Activated B cell treated with CpG ODN at 0.5 μM for 24 hours (primary cell): ENCODE measurements around the gene SUFU. TPM values are rescaled to one million over a fixed set of nuclear protein-coding genes. Genes with fewer than 3 reads are reported as not detected.
"Not testable (repeated sequence)": the region's sequence is repeated elsewhere in the genome, so short reads cannot be mapped to it uniquely, and the experiment has no call there.

ENCODE experiments used
- ATAC-seq: fragments of 200-7000 bp; cut with Tn5 transposase; one replicate; pipeline ENCODE4 v1.10.0; 2021; ENCODE audit warnings: low read depth, mild to moderate bottlenecking, moderate library complexity
- CTCF ChIA-PET: fragments of 350-600 bp; sonication (Branson Sonifier 250); formaldehyde crosslinking; loops from one replicate; lab custom pipeline; 2021; ENCODE audit warnings: antibody characterized with exemption; lab: Charles Lee
- POLR2A ChIA-PET: fragments of 350-600 bp; sonication (Branson Sonifier 250); formaldehyde crosslinking; loops from one replicate; lab custom pipeline; 2021; ENCODE audit warnings: antibody characterized with exemption; lab: Charles Lee
- DNase-seq: peaks from one replicate; pipeline ENCODE4 v3.0.0; 2022
- H3K27ac Mint-ChIP-seq: one replicate; pipeline ENCODE4 v1.8.0; 2020; ENCODE audit warnings: mixed read lengths
- H3K27me3 Mint-ChIP-seq: one replicate; pipeline ENCODE4 v1.8.0; 2021; ENCODE audit warnings: mixed read lengths
- H3K36me3 Mint-ChIP-seq: one replicate; pipeline ENCODE4 v1.8.0; 2021; ENCODE audit warnings: low read depth, mixed read lengths
- H3K4me1 Mint-ChIP-seq: one replicate; pipeline ENCODE4 v1.8.0; 2021; ENCODE audit warnings: mixed read lengths
- H3K4me3 Mint-ChIP-seq: one replicate; pipeline ENCODE4 v1.8.0; 2020; ENCODE audit warnings: mild to moderate bottlenecking, mixed read lengths
- H3K9me3 Mint-ChIP-seq: one replicate; pipeline ENCODE4 v1.8.0; 2020; ENCODE audit warnings: mixed read lengths
- intact Hi-C: fragments of 100-400 bp; cut with micrococcal nuclease; formaldehyde crosslinking; loops from one replicate; pipeline ENCODE4 v1.15.1; 2024
- total RNA-seq: library from RNA; stranded (reverse); gene quantifications from 2 replicates; pipeline ENCODE4 v1.2.3, GENCODE V29; 2022
- TF ChIP-seq, protein P1 (sequence below): fragments of 200-600 bp; IDR thresholded peaks from one replicate; pipeline ENCODE4 v1.8.0; 2022; ENCODE audit warnings: antibody characterized with exemption, mild to moderate bottlenecking

Gene SUFU
- 5.7 and 7.4 TPM in 2 replicates for total RNA-seq

DNA sequence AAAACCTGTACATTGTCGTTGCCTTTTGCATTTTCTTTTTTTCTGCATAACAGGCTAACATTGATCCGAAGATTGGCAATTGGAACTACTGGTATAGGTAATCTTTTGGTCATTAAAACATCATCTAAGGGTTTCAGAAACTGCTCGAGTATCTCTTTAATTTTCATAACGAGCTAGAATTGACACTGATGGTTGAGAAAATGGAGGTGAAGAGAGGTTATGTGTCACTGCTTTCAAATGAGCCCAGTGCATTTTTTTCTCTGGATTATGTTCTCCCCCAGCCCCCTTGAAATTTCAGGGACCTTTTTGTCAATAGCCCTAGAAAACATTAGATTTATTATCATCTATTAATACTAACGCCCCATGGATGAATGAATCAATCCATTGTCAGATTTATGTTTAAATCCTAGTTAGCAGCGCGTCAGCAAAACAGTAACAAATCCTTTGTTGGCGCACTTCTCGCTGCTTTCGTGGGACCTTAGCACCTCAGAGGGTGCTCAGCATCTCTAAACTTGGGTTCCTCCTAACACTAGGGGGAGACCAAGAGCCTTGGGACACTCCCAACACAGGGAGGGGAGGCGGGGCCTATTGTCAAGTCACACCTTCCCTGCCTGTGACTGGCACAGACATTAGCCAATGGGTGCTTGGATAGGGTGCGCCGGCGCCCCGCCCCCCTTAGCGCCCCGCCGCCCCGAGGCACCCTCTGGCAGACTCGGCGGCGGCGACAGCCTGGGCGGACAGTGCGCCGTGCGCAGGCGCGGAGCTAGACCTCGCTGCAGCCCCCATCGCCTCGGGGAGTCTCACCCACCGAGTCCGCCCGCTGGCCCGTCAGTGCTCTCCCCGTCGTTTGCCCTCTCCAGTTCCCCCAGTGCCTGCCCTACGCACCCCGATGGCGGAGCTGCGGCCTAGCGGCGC lies at the start of gene SUFU:
SUFU (plus strand) TSS at position 709 of the 915 bp plus-strand sequence; CDS start at position 890, 181 bp downstream.
- Mint-ChIP-seq H3K4me3 (no peak within 1 kb of the TSS), H3K27me3 (no peaks in the 10 kb centered on the region), H3K36me3 (peaks cover 5% of the 10 kb centered on the region), H3K4me1 (peaks cover 23% of the 10 kb centered on the region), H3K27ac (peak within 1 kb of the TSS; percentile 68), H3K9me3 (no peaks in the 10 kb centered on the region)
- intact Hi-C loops: loop anchor here (1.0 to 10.0 kb wide), 15 partner anchors 9 to 1969 kb away; partner anchors contain the start of genes ARL3, BORCS7, BTRC and HIF1AN
- TF ChIP-seq, protein P1, sequence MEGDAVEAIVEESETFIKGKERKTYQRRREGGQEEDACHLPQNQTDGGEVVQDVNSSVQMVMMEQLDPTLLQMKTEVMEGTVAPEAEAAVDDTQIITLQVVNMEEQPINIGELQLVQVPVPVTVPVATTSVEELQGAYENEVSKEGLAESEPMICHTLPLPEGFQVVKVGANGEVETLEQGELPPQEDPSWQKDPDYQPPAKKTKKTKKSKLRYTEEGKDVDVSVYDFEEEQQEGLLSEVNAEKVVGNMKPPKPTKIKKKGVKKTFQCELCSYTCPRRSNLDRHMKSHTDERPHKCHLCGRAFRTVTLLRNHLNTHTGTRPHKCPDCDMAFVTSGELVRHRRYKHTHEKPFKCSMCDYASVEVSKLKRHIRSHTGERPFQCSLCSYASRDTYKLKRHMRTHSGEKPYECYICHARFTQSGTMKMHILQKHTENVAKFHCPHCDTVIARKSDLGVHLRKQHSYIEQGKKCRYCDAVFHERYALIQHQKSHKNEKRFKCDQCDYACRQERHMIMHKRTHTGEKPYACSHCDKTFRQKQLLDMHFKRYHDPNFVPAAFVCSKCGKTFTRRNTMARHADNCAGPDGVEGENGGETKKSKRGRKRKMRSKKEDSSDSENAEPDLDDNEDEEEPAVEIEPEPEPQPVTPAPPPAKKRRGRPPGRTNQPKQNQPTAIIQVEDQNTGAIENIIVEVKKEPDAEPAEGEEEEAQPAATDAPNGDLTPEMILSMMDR: no peak
- ChIA-PET POLR2A (interaction anchor here (0.5 to 3.4 kb wide), 18 partner anchors 8 to 351 kb away, joined by 3 to 29 read pairs (median 5); partner anchors contain the start of genes C10orf95, FBXL15, GBF1 and NFKB2), CTCF (interaction anchor here (0.6 to 4.0 kb wide), 8 partner anchors 8 to 334 kb away, joined by 3 to 47 read pairs (median 4); partner anchors contain the start of gene SFXN2)
- DNase-seq (peak; percentile 88), ATAC-seq (peak; percentile 74)

- H3K4me3 Mint-ChIP-seq, CTCF ChIA-PET, H3K27ac Mint-ChIP-seq: not testable (repeated sequence)
Observed at GRCh38 chr10:102454662-102455487, 48.9 kb upstream of the SUFU start.

DNA sequence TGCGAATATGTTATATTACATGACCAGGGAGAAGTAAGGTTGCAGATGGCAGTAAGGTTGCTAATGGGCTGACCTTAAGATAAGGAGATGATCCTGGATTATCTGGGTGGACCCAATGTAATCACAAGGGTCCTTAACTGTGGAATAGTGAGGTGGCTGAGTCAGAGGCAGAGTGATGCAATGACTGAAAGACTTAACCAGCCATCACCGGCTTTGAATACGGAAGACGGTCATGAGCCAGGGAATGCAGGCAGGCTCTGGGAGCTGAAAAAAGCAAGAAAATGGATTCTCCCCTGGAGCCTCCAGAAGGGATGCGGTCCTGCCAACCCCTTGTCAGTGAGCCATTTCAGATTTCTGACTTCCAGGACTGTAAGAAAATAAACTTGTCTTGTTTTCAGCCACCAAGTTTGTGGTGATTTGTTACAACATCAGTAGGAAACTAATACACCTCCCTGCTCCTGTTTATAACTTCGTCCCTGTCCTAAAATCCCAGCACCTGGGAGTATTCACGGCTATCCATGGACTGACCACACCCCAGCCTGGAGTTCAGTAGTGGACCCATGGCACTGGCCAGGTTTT lies 47.8 kb upstream of the SUFU start:
- H3K27ac Mint-ChIP-seq: no peak overlapping the region
- TF ChIP-seq, protein P1: no peak
- ChIA-PET POLR2A (no interaction called here), CTCF (no interaction called here)
- ATAC-seq (no peak), DNase-seq (no peak)
- intact Hi-C loops: no loop called here
- no peak overlapping the region for H3K4me3 Mint-ChIP-seq
- no peaks in the 10 kb centered on the region for H3K9me3 Mint-ChIP-seq
- H3K4me1 Mint-ChIP-seq: peaks cover 23% of the 10 kb centered on the region
- peaks cover 22% of the 10 kb centered on the region for H3K36me3 Mint-ChIP-seq
- no peaks in the 10 kb centered on the region for H3K27me3 Mint-ChIP-seq

More at GRCh38 chr10:102454662-102455487, 48.9 kb upstream of the SUFU start:
- DNase-seq, POLR2A ChIA-PET, intact Hi-C loops, H3K27me3 Mint-ChIP-seq, H3K9me3 Mint-ChIP-seq, ATAC-seq: not testable (repeated sequence)
- peaks cover 18% of the 10 kb centered on the region for H3K4me1 Mint-ChIP-seq
- peaks cover 22% of the 10 kb centered on the region for H3K36me3 Mint-ChIP-seq

DNA sequence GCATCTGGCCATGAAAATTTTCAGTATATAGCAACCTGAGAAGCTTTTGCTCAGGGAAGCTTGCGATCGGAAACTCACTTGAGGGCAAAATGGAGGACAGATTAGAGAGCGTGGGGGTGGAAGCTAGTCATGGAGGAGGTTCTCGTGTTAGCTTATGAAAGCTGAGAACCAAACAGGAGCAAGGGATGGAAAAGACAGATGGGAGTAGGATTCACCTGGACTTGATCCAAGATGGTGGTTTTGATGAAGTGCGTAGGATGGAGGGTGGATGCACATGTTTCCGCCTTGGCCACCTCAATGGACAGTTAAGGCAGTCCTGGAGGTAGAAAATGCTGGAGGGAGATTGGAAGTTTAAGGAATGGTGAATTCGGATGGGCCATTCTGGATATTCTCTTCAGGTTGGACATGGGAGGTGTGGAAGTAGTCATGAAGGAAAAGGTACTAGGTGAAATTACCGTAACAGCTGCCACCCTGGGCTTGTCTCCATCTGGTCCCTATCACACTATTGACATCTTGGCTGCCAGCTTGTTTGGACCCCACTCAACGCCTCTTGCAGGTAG lies 46.1 kb upstream of the SUFU start:
- intact Hi-C loops: no loop called here
- ChIA-PET POLR2A (no interaction called here), CTCF (no interaction called here)
- peaks cover 19% of the 10 kb centered on the region for H3K36me3 Mint-ChIP-seq
- no peak overlapping the region for H3K4me3 Mint-ChIP-seq
- H3K27ac Mint-ChIP-seq: no peak overlapping the region
- H3K27me3 Mint-ChIP-seq: no peaks in the 10 kb centered on the region
- H3K9me3 Mint-ChIP-seq: no peaks in the 10 kb centered on the region
- DNase-seq (no peak), ATAC-seq (no peak)
- TF ChIP-seq, protein P1: no peak
- H3K4me1 Mint-ChIP-seq: peaks cover 30% of the 10 kb centered on the region

DNA sequence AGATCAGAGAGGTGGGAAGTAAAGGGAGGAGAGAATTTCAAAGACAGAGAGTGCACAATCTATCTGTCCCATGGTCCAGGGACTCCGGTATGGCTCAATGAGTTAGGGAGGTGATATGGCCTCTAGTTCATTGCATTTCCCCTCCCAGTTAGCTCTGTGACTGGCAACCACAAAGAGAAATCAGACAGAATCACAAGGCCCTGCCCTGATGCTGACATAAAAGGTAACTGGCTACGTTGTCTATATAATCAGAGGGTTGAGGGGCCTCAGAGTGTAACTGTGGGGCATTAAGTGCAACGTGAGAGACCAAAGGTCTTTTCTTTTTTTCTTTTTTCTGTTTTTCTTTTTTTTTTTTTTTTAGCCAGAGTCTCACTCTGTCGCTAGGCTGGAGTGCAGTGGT lies 45.1 kb upstream of the SUFU start:
- Mint-ChIP-seq H3K4me3 (no peak overlapping the region), H3K4me1 (peaks cover 31% of the 10 kb centered on the region), H3K27me3 (no peaks in the 10 kb centered on the region), H3K36me3 (peaks cover 13% of the 10 kb centered on the region), H3K9me3 (no peaks in the 10 kb centered on the region), H3K27ac (no peak overlapping the region)
- CTCF ChIA-PET: no interaction called here
- POLR2A ChIA-PET: interaction anchor here (0.6 kb wide), 1 partner anchor 39 kb away, joined by 9 read pairs; no protein-coding TSS in a partner anchor
- no peak for DNase-seq
- TF ChIP-seq, protein P1: no peak
- no peak for ATAC-seq
- intact Hi-C loops: no loop called here
